Loucy (cell line): Measurements from ENCODE around the gene CD79B.
"Not testable (repeated sequence)": the region's sequence is repeated elsewhere in the genome, so short reads cannot be mapped to it uniquely, and the experiment has no call there.

Experiments used
- CTCF ChIP-seq: fragments of 200-600 bp; sonication (generic); conservative IDR thresholded peaks from 2 replicates; pipeline ENCODE4 v1.5.1; 2014; ENCODE audit warnings: mild to moderate bottlenecking, antibody characterized with exemption, low read length
- EZH2phosphoT487 ChIP-seq: fragments of 200-600 bp; IDR thresholded peaks from 2 replicates; pipeline ENCODE4 v1.6.1; 2018; ENCODE audit warnings: antibody characterized with exemption, mild to moderate bottlenecking, moderate library complexity, borderline replicate concordance

- TF ChIP-seq CTCF, EZH2phosphoT487: not testable (repeated sequence)
These were observed 27.3 kb downstream of the CD79B start for GRCh38 chr17:63904796-63905195.
